ENCODE measurements around the gene YKT6.
"Not testable (repeated sequence)": the region's sequence is repeated elsewhere in the genome, so short reads cannot be mapped to it uniquely, and the experiment has no call there.

Gene YKT6

DNA sequence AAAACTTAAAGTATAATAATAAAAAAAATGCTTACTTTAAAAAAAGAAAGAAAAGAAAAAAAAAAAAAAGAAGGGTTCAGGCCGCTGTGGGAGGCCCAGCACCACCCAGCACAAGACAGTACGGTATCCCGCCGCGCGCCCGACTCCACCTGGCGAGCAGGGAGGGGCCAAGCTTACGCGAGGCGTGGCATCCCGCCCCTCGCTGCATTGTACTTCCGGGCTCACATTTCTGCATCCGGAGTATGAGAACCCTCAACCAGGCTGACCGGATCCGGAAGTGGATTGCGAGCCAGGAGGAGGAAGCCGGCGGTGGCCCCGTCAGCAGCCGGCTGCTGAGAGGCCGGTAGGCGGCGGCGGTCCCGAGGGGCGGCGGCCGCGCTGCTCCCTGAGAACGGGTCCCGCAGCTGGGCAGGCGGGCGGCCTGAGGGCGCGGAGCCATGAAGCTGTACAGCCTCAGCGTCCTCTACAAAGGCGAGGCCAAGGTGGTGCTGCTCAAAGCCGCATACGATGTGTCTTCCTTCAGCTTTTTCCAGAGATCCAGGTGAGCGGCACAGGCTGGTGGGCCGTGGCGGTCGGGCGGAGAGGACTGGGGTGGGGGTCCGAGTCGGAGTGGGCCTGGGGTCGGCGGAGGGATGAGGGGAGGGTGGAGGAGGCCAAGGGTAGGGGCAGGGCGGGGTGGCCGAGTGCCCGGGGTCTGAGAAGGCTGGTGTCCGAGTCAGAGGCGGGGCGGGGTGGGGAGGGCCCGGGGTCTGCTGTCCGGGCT lies at the start of gene YKT6:
Gene YKT6, plus strand, starts transcription at position 280 of the 763 bp plus-strand sequence. Its CDS starts 158 bp downstream, at position 438.
- peak; percentile 94 for DNase-seq

DNA sequence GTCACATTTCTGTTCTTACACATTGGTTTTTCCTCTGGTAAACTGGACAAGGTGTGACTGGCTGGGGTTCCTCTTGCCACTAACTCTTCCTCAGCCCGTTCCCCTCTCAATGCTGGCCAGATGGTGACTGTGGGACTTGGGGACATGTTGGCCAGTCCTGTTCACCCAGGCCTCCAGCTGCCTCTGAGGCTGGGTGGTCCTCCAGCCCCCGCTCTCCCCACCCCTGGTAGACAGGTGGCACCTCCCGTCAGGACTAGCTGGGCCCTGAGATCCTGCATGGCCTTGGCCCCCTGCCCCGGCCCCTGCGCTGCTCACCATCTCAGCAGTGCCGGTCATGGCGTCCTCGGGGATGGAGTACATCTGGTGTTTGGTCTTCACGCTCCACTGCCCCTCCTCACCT lies 48.8 kb upstream of the YKT6 start:
- DNase-seq: no peak

DNA sequence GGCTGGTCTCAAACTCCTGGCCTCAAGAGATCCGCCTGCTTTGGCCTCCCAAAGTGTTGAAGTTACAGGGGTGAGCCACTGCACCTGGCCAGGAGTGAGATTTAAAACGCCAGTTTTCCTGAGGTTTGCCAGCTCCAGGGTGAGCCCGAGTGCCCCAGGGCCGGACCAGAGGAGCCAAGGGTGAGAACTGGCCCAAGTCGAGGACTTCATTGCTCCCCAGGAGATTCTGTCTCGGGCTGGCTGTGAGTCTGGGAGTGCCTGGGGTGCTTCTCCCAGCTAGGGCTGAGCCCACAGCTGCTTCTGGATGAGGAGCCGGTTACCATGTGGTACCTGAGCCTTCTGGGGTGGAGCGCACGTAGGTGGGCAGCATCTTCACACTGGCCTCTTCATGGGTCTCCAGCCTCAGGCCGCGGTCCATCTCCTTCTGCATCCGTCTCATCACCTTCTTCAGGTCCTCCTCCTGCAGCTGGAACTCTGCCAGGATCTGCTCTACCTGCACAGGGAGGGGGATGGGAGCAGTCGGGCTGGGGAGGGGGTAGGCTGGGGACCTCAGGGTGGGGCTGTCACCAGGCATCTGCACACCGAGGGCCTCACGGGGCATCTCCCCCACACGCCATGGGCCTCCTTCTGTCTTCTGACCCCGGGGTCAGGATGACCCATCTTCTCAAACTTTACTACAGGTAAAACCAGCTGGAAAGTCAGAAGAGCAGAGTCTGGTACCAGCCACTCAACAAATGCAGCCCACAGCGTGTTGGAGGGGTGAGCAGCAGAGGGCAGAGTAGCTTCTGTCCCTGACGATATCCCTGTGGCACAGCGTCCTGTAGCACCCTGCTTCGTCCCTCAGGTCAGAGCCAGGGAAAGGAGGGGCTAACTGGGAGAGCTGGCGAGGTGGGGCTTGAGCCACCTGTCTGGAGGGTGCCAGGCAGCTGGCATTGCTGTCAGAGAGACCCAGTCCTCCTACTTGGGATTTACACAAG lies 47.5 kb upstream of the YKT6 start:
- DNase-seq: no peak

GRCh38 chr7:44153948-44154335 lies 46.8 kb upstream of the YKT6 start:
- DNase-seq: no peak

GRCh38 chr7:44154703-44155102 lies 46.1 kb upstream of the YKT6 start:
- DNase-seq: no peak

- DNase-seq: no peak
Measured at GRCh38 chr7:44155191-44156185, 45.3 kb upstream of the YKT6 start.

- no peak for DNase-seq
Measured at GRCh38 chr7:44156453-44157010, 44.2 kb upstream of the YKT6 start.

DNA sequence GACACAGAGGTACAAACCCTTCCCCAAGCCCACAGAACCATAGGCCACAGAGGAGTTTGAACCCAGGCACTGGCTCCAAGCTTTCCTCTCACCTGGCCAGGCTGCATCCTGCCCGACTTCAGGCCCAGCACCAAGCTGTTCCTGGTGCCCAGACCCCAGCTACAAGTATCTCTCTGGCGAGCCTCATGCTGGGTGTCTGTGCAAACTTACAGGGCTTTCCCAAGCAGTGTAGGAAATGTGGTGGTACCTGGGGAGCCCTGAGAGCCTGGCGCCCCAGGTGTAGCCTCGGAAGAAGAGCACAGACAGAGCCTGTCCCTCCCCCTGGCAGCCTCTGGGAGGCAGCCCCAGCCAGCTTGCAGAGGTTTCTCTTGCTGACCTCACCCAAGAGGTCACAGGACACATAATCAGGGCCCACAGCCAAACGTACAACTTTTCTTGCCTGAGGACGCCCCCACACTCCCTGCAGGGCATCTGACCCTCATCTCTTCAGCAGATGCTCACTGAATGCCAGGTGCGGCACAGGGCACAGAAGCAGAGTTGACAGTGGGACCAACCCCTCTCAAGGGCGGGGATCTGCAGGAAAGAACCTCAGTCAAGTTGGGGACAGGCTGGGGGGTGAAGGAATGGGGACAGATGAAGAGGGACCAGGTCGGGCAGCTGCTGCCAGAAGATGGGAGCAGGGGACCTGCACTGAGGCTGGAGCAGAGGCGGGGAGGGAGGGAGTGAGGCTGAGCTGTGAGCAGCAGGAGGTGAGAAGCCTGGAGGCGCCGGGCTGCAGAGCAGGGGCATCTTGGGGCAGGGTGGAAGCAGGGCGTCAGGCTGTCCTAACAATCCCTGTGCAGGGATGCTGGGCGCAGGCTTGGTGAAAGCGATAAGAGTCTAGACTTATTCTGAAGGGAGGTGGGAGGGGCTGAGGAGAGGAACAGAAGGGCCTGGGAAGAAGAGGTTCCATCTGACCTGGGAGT lies 43.4 kb upstream of the YKT6 start:
- no peak for DNase-seq

- no peak for DNase-seq
Measured at GRCh38 chr7:44158096-44158872, 42.5 kb upstream of the YKT6 start.

GRCh38 chr7:44158873-44159631 lies 41.7 kb upstream of the YKT6 start:
- DNase-seq: no peak

DNA sequence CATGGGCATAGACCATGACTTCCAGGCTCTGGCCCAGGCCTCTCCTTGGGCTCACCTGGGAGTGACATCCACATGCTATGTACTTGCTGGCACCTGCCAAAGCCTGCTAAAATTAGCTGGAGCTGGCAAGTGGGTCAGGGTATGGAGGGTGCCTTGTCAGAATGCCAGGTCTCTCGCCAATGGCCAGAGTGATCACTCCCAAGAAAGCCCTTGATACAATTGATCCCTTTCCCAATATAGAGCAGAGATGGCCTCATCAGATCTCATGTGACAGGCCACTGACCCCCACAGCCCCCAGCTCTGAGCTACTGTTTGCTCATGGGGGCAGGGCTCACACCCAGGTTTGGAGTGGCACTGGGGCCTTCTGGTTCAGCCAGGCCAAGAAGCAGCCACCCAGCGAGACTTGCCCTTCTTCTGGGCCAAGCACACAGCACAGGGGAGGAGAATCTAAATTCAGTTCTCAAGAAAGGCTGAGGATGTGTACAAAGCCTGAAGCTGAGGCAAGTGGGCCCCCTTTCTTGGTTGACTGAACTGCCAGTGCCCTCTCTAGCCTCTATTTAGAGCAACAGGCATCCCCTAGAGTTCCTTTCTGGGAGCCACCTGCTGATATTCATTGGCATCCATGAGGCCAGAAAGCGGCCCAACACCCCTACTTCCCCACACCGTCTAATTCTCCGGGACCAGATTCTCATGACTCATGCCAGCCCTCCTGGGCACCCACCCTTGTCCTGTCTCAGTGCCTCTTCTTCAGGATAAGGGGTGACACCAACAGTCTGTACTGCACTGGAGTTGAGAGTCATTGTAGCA lies 40.8 kb upstream of the YKT6 start:
- DNase-seq: no peak

GRCh38 chr7:44161371-44161770 lies 39.4 kb upstream of the YKT6 start:
- no peak for DNase-seq

DNA sequence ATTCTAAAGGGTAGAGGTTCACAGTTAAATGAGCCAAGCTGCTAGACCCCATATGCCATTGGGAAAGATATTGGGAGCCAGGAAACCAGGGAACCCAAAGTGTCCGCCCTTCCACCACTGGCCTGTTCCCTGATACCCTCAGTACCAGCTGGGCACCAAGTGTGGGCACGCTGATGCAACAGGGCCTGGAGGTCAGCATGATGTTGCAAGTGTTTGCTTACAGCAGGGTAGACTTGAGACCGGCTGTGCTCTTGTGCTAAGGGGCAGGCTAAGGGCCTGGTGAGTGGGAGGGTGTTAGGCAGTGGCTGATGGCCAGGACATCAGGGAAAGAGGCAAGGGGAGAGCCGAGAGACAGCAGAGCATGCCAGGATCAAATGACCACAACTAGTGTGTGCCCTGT lies 38.6 kb upstream of the YKT6 start:
- no peak for DNase-seq

GRCh38 chr7:44162785-44163395 lies 37.9 kb upstream of the YKT6 start:
- no peak for DNase-seq

DNA sequence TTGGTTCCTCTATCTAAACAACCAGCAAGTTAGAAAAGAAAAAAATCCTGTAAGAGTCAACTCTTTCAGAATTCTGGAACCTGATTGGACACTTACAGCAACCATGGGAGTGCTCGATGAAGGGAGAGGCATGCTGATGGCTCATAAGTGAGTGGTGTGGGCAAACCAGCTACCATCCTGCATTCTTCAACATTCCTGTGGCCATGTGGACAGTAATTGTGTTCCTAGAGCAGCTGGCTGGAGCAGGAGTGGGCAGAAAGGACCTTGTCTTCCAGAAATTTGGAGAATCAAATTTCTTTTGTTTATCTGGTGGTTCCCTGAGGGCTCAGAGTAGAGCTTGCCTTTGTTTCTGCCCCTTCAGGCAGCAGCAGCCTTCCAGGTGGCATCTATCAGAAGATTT lies 37.2 kb upstream of the YKT6 start:
- no peak for DNase-seq

GRCh38 chr7:44167920-44168319 lies 32.9 kb upstream of the YKT6 start:
- DNase-seq: no peak

GRCh38 chr7:44171901-44172300 lies 28.9 kb upstream of the YKT6 start:
- DNase-seq: not testable (repeated sequence)

- DNase-seq: no peak
Measured at GRCh38 chr7:44172352-44172751, 28.4 kb upstream of the YKT6 start.
